ENCODE measurements around the gene DYNC1I2.
"Not testable (repeated sequence)": the region's sequence is repeated elsewhere in the genome, so short reads cannot be mapped to it uniquely, and the experiment has no call there.

The DYNC1I2 gene

DNA sequence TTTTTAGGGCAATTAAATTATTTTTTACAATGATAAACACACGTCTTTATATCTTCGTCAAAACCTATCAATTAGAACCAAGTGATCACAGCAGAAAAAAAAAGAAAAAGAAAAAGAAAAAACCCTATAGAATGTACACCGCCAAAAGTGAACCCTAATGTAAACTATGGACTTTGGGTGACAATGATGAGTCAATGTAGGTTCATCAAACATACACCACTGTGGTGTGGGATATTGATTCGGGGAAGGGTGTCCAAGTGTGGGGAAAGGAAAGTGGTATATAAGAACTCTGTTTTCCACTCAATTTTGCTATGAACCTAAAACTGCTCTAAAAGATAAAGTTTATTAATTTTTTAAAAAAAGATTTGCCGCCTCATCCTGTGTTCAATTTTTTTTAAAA, 85.1 kb downstream of the DYNC1I2 start:
- TF ChIP-seq, protein P1, sequence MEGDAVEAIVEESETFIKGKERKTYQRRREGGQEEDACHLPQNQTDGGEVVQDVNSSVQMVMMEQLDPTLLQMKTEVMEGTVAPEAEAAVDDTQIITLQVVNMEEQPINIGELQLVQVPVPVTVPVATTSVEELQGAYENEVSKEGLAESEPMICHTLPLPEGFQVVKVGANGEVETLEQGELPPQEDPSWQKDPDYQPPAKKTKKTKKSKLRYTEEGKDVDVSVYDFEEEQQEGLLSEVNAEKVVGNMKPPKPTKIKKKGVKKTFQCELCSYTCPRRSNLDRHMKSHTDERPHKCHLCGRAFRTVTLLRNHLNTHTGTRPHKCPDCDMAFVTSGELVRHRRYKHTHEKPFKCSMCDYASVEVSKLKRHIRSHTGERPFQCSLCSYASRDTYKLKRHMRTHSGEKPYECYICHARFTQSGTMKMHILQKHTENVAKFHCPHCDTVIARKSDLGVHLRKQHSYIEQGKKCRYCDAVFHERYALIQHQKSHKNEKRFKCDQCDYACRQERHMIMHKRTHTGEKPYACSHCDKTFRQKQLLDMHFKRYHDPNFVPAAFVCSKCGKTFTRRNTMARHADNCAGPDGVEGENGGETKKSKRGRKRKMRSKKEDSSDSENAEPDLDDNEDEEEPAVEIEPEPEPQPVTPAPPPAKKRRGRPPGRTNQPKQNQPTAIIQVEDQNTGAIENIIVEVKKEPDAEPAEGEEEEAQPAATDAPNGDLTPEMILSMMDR (conservative IDR thresholded peaks at IDR 0.05; ENCODE audit: low read depth, low read length): no peak
- no peak for DNase-seq (ENCODE audit: low read depth)
- H3K4me3 ChIP-seq (ENCODE audit: low read length): no peak overlapping the region

DNA sequence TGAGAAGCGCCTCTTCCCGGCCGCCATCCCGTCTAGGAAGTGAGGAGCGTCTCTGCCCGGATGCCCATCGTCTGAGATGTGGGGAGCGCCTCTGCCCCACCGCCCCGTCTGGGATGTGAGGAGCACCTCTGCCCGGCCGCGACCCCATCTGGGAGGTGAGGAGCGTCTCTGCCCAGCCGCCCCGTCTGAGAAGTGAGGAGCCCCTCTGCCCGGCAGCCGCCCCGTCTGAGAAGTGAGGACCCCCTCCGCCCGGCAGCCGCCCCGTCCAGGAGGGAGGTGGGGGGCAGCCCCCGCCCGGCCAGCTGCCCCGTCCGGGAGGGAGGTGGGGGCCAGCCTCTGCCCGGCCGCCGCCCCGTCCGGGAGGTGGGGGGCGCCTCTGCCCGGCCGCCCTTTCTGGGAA, 87.3 kb downstream of the DYNC1I2 start:
- H3K4me3 ChIP-seq (ENCODE audit: low read length); DNase-seq (ENCODE audit: low read depth): not testable (repeated sequence)

DNA sequence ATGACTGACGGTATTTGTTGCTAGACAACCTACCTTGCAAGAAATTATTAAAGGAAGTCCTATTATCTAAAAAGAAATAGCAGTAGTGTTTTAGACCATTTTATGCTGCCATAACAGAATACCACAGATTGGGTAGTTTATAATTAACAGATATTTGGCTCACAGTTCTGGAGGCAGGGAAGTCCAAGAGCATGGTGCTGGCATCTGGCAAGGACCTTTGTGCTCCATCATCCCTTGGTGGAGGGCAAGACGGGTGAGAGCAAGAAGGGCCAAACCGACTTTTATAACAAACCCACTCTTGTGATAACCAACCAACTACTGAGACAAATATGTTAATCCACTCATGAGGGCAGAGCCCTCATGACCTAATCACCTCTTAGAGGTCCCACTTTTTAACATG, 91.2 kb downstream of the DYNC1I2 start:
- TF ChIP-seq, protein P1 (conservative IDR thresholded peaks at IDR 0.05; ENCODE audit: low read depth, low read length): no peak
- DNase-seq (ENCODE audit: low read depth): no peak
- no peak overlapping the region for H3K4me3 ChIP-seq (ENCODE audit: low read length)

DNA sequence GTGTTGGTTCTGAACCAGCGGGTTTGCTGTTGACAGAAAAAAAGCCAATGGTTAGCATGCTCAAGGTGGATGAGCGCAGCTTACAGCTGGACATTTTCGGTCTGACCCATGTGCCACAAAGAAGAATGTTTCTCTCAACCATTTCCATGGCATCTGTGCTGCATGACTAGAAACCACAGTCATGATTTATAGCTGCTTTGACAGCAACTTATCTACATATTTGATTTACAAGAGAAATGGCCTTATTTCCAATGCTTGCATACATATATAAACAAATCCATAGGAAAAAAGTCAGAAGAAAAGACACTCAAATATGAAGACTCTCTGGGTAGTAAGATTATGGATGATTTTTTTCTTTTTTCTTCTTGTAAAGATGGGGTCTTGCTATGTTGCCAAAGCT, 98.2 kb downstream of the DYNC1I2 start:
- H3K4me3 ChIP-seq (ENCODE audit: low read length): no peak overlapping the region
- no peak for DNase-seq (ENCODE audit: low read depth)
- TF ChIP-seq, protein P1 (conservative IDR thresholded peaks at IDR 0.05; ENCODE audit: low read depth, low read length): no peak

DNA sequence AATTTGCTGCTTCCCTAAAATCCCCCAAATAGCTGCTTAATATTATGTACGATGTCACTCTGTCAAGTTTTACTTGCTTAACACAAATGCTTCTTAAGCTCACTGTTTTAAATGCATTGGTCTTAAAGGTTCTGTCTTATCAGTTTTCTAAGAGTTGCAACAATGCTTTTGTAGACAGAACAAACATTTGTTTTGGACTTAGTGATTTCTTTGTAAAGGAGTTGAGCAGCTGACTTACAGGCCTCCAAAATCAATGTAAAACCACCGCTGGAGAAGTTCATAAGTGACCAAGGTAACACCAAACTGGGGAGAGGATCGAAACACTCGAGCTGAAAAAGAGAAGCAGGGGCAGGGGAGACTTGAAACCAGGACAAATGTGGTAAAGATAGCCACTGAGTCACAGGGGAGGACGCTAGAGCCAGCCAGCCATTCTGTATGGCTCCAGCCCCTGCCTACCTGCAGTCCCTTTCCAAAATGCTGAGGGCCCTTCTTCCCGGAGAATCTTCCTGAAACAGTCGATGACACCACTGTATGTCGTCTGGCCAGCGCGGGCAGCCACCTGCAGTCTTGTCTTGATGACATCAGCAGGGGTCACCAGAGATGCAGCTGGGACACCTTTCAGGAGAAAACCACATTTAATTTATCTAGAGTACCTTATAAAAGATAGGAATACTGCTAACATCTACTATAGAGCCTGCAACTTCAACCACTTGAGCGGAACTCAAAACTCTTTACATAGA, 100.2 kb downstream of the DYNC1I2 start:
- TF ChIP-seq, protein P1 (conservative IDR thresholded peaks at IDR 0.05; ENCODE audit: low read depth, low read length): peak; percentile 2
- H3K4me3 ChIP-seq (ENCODE audit: low read length): no peak overlapping the region
- no peak for DNase-seq (ENCODE audit: low read depth)

DNA sequence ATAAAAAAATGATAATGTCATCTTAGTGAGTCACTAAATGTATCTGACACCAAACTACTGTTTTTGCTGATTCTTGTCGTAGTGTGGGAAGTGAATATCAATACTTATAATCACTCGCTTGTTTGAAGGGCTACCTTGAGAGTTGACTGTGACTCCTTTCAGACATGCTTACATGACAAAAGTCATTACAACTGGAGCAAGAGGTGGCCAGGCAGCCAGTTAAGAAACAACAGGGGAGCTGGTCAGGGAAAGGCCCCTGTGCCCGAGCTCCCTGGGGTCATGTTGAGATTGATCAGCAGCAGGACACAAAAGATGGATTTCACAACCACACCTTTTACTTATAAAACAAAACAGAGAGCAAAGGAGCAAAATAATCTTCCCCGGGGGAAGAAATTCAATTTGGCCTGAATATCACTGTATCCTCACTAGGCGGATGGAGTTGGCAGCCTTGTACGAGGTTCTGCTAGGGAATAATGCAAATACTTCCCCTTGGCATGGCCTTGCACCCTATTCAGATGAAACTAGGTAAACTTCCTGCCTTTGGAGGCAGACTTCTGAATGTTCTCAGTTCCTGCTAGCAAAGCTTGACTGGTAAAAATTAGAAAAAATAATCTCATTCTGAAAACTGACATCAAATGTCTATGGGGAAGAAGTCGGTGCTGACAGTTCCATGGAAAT, 101.2 kb downstream of the DYNC1I2 start:
- H3K4me3 ChIP-seq (ENCODE audit: low read length): no peak overlapping the region
- DNase-seq (ENCODE audit: low read depth): no peak
- TF ChIP-seq, protein P1 (conservative IDR thresholded peaks at IDR 0.05; ENCODE audit: low read depth, low read length): no peak

DNA sequence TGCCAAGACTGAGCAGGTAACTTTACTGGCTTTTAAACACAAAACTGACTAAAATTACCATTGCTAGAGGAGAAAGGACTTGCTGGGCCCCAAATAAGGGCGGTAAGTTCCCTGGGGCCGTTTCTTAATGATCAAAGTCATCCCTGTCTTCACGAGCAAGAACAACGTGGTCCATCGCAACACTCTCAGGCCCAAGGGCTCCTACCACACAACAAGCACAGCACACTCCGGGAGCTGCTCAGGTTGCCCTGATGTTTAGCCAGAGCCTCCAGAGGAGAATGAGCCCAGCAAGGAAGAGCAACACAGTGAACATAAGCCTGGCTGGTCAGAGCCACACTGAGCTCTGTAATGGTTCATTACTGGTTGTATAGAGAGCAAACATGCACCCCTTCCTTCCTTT, 102.7 kb downstream of the DYNC1I2 start:
- no peak overlapping the region for H3K4me3 ChIP-seq (ENCODE audit: low read length)
- TF ChIP-seq, protein P1 (conservative IDR thresholded peaks at IDR 0.05; ENCODE audit: low read depth, low read length): no peak
- no peak for DNase-seq (ENCODE audit: low read depth)

All from retinal pigment epithelial cell (primary cell).